Type B pancreatic cell (in vitro differentiated cells): ENCODE results near the gene ZNF559. TPM values are rescaled to one million over a fixed set of nuclear protein-coding genes. Genes with fewer than 3 reads are reported as not detected.
"Not testable (repeated sequence)": the region's sequence is repeated elsewhere in the genome, so short reads cannot be mapped to it uniquely, and the experiment has no call there.

ENCODE experiments used
- DNase-seq: peaks from one replicate; pipeline ENCODE4 v3.0.0; 2021; ENCODE audit warnings: mixed read lengths; ENCODE audit not compliant: unreplicated experiment; ENCODE audit errors: extremely low spot score
- H3K27ac Mint-ChIP-seq: 2 replicates; pipeline ENCODE4 v1.8.0; 2021; ENCODE audit warnings: mild to moderate bottlenecking, mixed read lengths
- H3K27me3 Mint-ChIP-seq: 2 replicates; pipeline ENCODE4 v1.8.0; 2021; ENCODE audit warnings: mixed read lengths
- H3K36me3 Mint-ChIP-seq: 2 replicates; pipeline ENCODE4 v1.8.0; 2021; ENCODE audit warnings: mixed read lengths
- H3K4me1 Mint-ChIP-seq: one replicate; pipeline ENCODE4 v1.8.0; 2021; ENCODE audit warnings: mixed read lengths; ENCODE audit not compliant: unreplicated experiment
- H3K4me3 Mint-ChIP-seq: 2 replicates; pipeline ENCODE4 v1.8.0; 2021; ENCODE audit warnings: mild to moderate bottlenecking, mixed read lengths
- H3K9me3 Mint-ChIP-seq: 2 replicates; pipeline ENCODE4 v1.8.0; 2021; ENCODE audit warnings: mixed read lengths
- CTCF ChIP-seq: fragments of 200-600 bp; sonication (generic); conservative IDR thresholded peaks from 2 replicates; pipeline ENCODE4 v1.5.0; 2021; ENCODE audit warnings: antibody characterized with exemption, mild to moderate bottlenecking
- long read RNA-seq: library from polyadenylated mRNA; unstranded; transcript quantifications from one replicate; pipeline ENCODE4 v2.0.0, GENCODE V29; 2020
- total RNA-seq: library from RNA; stranded (reverse); gene quantifications from 2 replicates; pipeline ENCODE4 v1.2.1, GENCODE V29; 2021; ENCODE audit warnings: low replicate concordance

Gene ZNF559
- total RNA-seq = 19.6 and 33.2 TPM in 2 replicates
- long read RNA-seq, transcript ZNF559-203 (6 exons, 967 nt) = minor isoform, 6 of 77 reads
- long read RNA-seq, transcript ZNF559-213 (7 exons, 3,054 nt) = major isoform, 9 of 77 reads
- long read RNA-seq, partial matches to known transcripts = 10 of 77 reads
- long read RNA-seq, other reads (novel, unspliced or antisense) = 45 of 77 reads

DNA sequence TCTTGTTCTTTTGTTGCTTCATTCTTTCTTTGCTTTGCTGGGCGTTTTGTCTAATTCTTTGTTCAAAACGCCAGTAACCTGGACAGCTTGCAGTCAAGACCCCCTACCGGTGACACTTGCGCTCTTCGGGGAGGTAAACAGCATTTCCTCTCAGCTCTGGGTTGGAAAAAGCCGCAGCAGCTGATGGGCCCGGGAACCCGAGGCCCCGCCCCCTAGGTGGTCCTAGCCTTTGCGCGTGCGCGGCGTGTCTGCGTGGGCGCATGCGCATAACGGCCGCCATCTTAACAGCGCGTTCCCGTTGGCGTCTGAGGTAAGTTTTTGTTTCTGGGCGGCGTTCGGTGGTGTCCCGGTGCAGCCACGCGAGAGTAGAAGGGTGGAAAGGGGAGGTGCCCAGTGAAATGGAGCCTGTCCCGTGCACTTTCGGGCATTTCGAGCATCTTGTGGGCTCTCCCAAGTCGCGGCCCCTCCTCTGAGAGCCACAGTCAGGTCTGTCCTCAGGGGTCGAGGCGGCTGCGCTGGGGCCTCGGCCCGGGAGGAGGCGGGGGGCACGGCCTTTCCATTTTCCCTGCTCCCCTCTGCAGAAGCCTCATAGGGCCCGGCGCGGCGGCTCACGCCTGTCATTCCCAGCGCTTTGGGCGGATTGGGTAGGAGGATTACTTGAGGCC, at the start of gene ZNF559:
Gene ZNF559 (plus strand): TSS at position 261 of the 665 bp plus-strand sequence. CDS start 14,371 bp downstream, outside the sequence.
- Mint-ChIP-seq H3K27me3 (no peaks in the 10 kb centered on the region), H3K4me3 (peak within 1 kb of the TSS; percentile 93), H3K27ac (peak within 1 kb of the TSS; percentile 92), H3K9me3 (peaks cover 12% of the 10 kb centered on the region), H3K36me3 (peaks cover 35% of the 10 kb centered on the region), H3K4me1 (no peaks in the 10 kb centered on the region)
- DNase-seq = peak; percentile 98
- peak; percentile 75 for TF ChIP-seq CTCF

GRCh38 chr19:9283485-9283884, 40.5 kb upstream of the ZNF559 start:
- not testable (repeated sequence) for H3K27ac Mint-ChIP-seq, H3K4me3 Mint-ChIP-seq, H3K4me1 Mint-ChIP-seq, H3K36me3 Mint-ChIP-seq, H3K27me3 Mint-ChIP-seq, DNase-seq
- peaks cover 10% of the 10 kb centered on the region for H3K9me3 Mint-ChIP-seq

DNA sequence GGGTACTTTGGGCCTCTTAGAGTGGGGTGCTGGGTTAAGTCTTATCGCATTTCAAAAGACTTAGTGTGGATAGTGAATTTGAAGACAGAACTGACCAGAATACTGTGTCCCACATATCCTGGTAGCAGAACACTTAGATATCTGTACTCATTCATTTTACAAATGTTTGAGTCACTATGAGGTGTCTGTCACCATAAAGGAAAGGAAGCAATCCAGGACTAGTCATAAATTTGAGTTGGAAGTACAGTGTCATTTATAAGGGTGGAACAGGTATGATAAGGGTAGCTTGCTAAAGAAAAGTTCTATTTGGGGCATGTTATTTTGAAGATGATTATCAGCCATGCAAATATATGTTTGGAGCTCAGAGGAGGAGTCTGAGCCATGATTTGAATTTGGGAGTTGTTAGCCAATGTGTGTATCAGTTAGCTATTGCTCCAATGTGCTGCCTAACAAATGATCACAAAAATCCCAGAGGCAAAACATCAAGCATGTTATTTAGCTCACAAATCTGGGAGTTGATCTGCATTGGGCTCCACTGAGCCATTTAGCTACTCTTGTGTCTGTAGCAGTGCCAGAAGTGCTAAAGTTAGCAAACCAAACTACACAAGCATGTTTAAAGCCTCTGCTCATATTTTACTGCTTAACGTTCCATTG, 34.6 kb upstream of the ZNF559 start:
- Mint-ChIP-seq H3K36me3 (peaks cover 26% of the 10 kb centered on the region), H3K4me1 (no peaks in the 10 kb centered on the region), H3K27me3 (no peaks in the 10 kb centered on the region), H3K9me3 (peaks cover 19% of the 10 kb centered on the region), H3K27ac (no peak overlapping the region), H3K4me3 (no peak overlapping the region)
- TF ChIP-seq CTCF = no peak
- no peak for DNase-seq

DNA sequence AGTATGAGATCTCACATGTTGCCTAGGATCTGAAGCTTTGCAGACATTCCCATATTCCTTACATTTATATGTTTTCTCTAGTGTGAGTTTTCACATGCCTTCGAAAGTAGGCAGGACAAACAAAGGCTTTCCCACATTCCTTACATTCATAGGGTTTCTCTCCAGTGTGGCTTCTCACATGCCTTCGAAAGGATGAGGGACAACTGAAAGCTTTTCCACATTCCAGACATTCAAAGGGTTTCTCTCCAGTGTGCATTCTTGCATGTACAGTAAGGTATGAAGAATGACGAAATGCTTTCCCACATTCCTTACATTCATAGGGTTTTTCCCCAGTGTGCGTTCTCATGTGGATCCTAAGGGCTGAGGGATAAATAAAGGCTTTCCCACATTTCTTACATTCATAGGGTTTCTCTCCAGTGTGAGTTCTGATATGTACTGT, 28.5 kb upstream of the ZNF559 start:
- Mint-ChIP-seq H3K4me3 (no peak overlapping the region), H3K27me3 (no peaks in the 10 kb centered on the region), H3K9me3 (peaks cover 32% of the 10 kb centered on the region), H3K27ac (no peak overlapping the region), H3K36me3 (peaks cover 64% of the 10 kb centered on the region), H3K4me1 (no peaks in the 10 kb centered on the region)
- TF ChIP-seq CTCF = no peak
- no peak for DNase-seq

DNA sequence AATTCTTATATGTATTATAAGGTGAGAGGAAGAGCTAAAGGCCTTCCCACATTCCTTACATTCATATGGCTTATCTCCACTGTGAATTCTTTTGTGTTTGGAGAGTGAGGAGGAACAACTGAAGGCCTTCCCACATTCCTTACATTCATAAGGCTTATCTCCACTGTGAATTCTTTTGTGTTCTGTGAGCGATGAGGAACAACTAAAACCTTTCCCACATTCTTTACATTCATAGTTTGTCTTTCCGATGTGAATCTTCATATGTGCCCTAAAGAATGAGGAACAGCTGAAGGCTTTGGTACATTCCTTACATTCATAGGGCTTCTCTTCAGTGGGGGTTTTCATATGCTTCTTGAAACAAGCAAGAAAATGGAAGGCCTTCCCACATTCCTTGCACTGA, 27.6 kb upstream of the ZNF559 start:
- H3K27ac Mint-ChIP-seq = no peak overlapping the region
- H3K27me3 Mint-ChIP-seq = no peaks in the 10 kb centered on the region
- H3K4me3 Mint-ChIP-seq = no peak overlapping the region
- TF ChIP-seq CTCF = no peak
- peaks cover 37% of the 10 kb centered on the region for H3K9me3 Mint-ChIP-seq
- H3K36me3 Mint-ChIP-seq = peaks cover 71% of the 10 kb centered on the region
- H3K4me1 Mint-ChIP-seq = no peaks in the 10 kb centered on the region
- DNase-seq = no peak

DNA sequence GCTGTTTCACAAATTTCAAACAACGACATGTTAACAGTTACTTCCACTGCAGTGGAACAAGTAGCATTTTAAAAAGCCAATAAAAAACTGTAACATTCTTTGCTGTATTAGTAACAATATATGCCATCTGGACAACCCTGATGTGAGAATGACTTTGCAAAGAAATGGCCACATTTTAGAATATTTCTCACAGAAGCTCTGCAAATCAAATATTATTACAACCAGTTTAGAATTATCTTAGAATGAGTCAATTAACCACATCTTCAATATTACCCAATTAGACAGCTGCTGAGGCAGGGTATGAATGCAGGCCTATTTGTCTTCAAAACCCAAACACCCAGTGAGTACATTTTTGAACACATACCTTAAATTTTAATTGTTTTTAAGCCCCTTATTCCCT, 17.5 kb upstream of the ZNF559 start:
- no peak overlapping the region for H3K27ac Mint-ChIP-seq
- H3K27me3 Mint-ChIP-seq = no peaks in the 10 kb centered on the region
- H3K9me3 Mint-ChIP-seq = peaks cover 4% of the 10 kb centered on the region
- H3K4me1 Mint-ChIP-seq = peaks cover 8% of the 10 kb centered on the region
- no peak overlapping the region for H3K4me3 Mint-ChIP-seq
- no peak for TF ChIP-seq CTCF
- peaks cover 28% of the 10 kb centered on the region for H3K36me3 Mint-ChIP-seq
- no peak for DNase-seq
